ENCODE results near the gene IDE. TPM values are rescaled to one million over a fixed set of nuclear protein-coding genes. Genes with fewer than 3 reads are reported as not detected.

IDE gene
- total and polyA plus RNA-seq, 2 donors (not counting 1 experiment from before 2014, with no cell fraction given), result 7.7 to 40.9 TPM

DNA sequence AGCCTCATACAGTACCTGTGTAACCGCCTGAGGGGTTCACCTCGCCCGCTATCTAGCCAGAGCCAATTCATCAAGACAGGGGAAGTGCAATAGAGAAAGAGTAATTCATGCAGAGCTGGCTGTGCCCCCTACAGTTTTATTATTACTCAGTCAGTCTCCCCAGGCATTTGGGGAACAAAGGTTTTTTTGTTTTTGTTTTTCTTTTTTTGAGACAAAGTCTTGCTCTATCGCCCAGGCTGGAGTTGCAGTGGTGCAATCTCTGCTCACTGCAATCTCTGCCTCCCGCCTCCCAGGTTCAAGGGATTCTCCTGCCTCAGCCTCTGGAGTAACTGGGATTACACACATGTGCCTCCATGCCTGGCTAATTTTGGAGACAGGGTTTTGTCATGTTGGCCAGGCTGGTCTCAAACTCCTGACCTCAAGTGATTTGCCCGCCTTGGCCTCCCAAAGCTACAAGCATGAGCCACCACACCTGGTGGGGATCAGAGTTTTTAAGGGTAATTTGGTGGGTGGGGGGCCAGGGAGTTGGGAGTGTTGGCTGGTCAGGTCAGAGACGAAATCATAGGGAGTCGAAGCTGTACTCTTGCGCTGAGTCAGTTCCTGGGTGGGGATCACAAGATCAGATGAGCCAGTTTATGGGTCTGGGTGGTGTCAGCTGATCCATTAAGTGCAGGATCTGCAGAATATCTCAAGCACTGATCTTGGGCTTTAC, 166.4 kb downstream of the IDE start:
- Mint-ChIP-seq H3K9me3 (ENCODE audit: insufficient read depth) (no peaks in the 10 kb centered on the region), H3K27ac (no peak overlapping the region), H3K4me3 (no peak overlapping the region), H3K27me3 (peaks cover 18% of the 10 kb centered on the region), H3K4me1 (no peaks in the 10 kb centered on the region)
- Histone ChIP-seq H3K4me1 (ENCODE audit: control insufficient read depth in 2 of 2, insufficient read depth in 2 of 2, low read length in 2 of 2) (no peaks in the 10 kb centered on the region), H3K27ac (ENCODE audit: low read length in 2 of 2) (no peak overlapping the region), H3K9me3 (ENCODE audit: control extremely low read depth in 1 of 3, control insufficient read depth in 2 of 3, insufficient read depth in 1 of 3, low read length in 2 of 3) (no peaks in the 10 kb centered on the region), H3K9ac (ENCODE audit: low read length) (no peak overlapping the region), H3K36me3 (replicated peaks in 1 of 2; ENCODE audit: control extremely low read depth in 1 of 2, control insufficient read depth in 1 of 2, extremely low read depth in 1 of 2, insufficient read depth in 2 of 2, low read length in 1 of 2) (no peaks in the 10 kb centered on the region), H3K4me2 (replicated peaks; ENCODE audit: low read depth, low read length, poor library complexity, severe bottlenecking) (no peak overlapping the region), H2AFZ (ENCODE audit: insufficient read depth, low read depth, low read length, poor library complexity, severe bottlenecking) (no peak overlapping the region), H3K4me3 (ENCODE audit: control extremely low read depth in 1 of 5, extremely low read depth in 1 of 5, insufficient read depth in 1 of 5, low read depth in 2 of 5, low read length in 4 of 5) (no peak overlapping the region), H3K27me3 (replicated peaks in 1 of 4; ENCODE audit: control extremely low read depth in 1 of 4, control insufficient read depth in 3 of 4, insufficient read depth in 4 of 4, low read length in 3 of 4) (no peaks in the 10 kb centered on the region), H4K20me1 (ENCODE audit: control insufficient read depth, insufficient read depth, low read length, poor library complexity, severe bottlenecking) (no peaks in the 10 kb centered on the region), H3K79me2 (ENCODE audit: control insufficient read depth, insufficient read depth, low read length) (no peaks in the 10 kb centered on the region)
- no peak for TF ChIP-seq EZH2 (IDR thresholded peaks at IDR 0.05; ENCODE audit: borderline replicate concordance, insufficient read depth, low read depth, low read length, poor library complexity, severe bottlenecking)
- TF ChIP-seq, protein P1, sequence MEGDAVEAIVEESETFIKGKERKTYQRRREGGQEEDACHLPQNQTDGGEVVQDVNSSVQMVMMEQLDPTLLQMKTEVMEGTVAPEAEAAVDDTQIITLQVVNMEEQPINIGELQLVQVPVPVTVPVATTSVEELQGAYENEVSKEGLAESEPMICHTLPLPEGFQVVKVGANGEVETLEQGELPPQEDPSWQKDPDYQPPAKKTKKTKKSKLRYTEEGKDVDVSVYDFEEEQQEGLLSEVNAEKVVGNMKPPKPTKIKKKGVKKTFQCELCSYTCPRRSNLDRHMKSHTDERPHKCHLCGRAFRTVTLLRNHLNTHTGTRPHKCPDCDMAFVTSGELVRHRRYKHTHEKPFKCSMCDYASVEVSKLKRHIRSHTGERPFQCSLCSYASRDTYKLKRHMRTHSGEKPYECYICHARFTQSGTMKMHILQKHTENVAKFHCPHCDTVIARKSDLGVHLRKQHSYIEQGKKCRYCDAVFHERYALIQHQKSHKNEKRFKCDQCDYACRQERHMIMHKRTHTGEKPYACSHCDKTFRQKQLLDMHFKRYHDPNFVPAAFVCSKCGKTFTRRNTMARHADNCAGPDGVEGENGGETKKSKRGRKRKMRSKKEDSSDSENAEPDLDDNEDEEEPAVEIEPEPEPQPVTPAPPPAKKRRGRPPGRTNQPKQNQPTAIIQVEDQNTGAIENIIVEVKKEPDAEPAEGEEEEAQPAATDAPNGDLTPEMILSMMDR (IDR thresholded peaks at IDR 0.05), result no peak
- no peak for DNase-seq
- ATAC-seq (ENCODE audit: low read depth), result no peak
- CTCF ChIA-PET, result no interaction called here
- 81% methylated on average over 6 of the region's 9 CpGs for WGBS (ENCODE audit: insufficient coverage)
- POLR2A ChIA-PET, result no interaction called here
- intact Hi-C loops (cut with micrococcal nuclease), result no loop called here

DNA sequence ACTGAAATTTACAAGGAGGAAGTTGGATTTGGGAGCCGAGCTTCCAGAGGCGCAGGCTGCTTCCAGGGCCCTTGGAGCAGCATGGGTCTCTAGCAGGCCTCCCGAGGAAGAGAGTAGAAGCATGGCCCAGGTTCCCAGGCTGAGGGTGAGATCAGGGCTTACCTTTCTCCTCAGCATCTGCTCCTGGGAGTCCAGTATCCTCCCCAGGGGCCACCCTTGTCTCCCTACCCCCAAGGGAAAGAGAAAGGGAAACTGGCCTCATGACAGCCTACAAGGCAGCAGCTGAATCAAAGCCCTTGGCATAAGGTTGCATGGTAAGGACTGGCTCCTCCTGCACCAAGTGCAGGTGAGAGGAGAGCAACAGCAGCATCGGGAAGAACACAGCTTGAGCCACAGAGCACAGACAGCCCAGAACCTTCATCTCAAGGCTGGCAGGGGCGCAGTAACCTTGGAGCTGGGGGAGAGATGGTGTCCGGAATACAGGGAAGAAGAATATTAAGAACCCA, 168.4 kb downstream of the IDE start:
- no peaks in the 10 kb centered on the region for H3K4me1 ChIP-seq (ENCODE audit: control insufficient read depth in 2 of 2, insufficient read depth in 2 of 2, low read length in 2 of 2)
- ATAC-seq (ENCODE audit: low read depth) (no peak), DNase-seq (no peak)
- no peak overlapping the region for H2AFZ ChIP-seq (ENCODE audit: insufficient read depth, low read depth, low read length, poor library complexity, severe bottlenecking)
- no peak overlapping the region for H3K9ac ChIP-seq (ENCODE audit: low read length)
- no peaks in the 10 kb centered on the region for H3K9me3 ChIP-seq (ENCODE audit: control extremely low read depth in 1 of 3, control insufficient read depth in 2 of 3, insufficient read depth in 1 of 3, low read length in 2 of 3)
- H3K36me3 ChIP-seq (replicated peaks in 1 of 2; ENCODE audit: control extremely low read depth in 1 of 2, control insufficient read depth in 1 of 2, extremely low read depth in 1 of 2, insufficient read depth in 2 of 2, low read length in 1 of 2), result no peaks in the 10 kb centered on the region
- TF ChIP-seq EZH2 (IDR thresholded peaks at IDR 0.05; ENCODE audit: borderline replicate concordance, insufficient read depth, low read depth, low read length, poor library complexity, severe bottlenecking), result no peak
- TF ChIP-seq, protein P1 (IDR thresholded peaks at IDR 0.05), result no peak
- H4K20me1 ChIP-seq (ENCODE audit: control insufficient read depth, insufficient read depth, low read length, poor library complexity, severe bottlenecking), result no peaks in the 10 kb centered on the region
- Mint-ChIP-seq H3K4me3 (no peak overlapping the region), H3K27me3 (peaks cover 18% of the 10 kb centered on the region), H3K4me1 (no peaks in the 10 kb centered on the region), H3K9me3 (ENCODE audit: insufficient read depth) (no peaks in the 10 kb centered on the region), H3K27ac (no peak overlapping the region)
- H3K79me2 ChIP-seq (ENCODE audit: control insufficient read depth, insufficient read depth, low read length), result no peaks in the 10 kb centered on the region
- POLR2A ChIA-PET, result no interaction called here
- H3K4me3 ChIP-seq (ENCODE audit: control extremely low read depth in 1 of 5, extremely low read depth in 1 of 5, insufficient read depth in 1 of 5, low read depth in 2 of 5, low read length in 4 of 5), result no peak overlapping the region
- intact Hi-C loops (cut with micrococcal nuclease), result no loop called here
- no peak overlapping the region for H3K4me2 ChIP-seq (replicated peaks; ENCODE audit: low read depth, low read length, poor library complexity, severe bottlenecking)
- CTCF ChIA-PET, result no interaction called here
- no peaks in the 10 kb centered on the region for H3K27me3 ChIP-seq (replicated peaks in 1 of 4; ENCODE audit: control extremely low read depth in 1 of 4, control insufficient read depth in 3 of 4, insufficient read depth in 4 of 4, low read length in 3 of 4)
- H3K27ac ChIP-seq (ENCODE audit: low read length in 2 of 2), result no peak overlapping the region
- 81% methylated on average over 5 of the region's 6 CpGs for WGBS (ENCODE audit: insufficient coverage)
